Suprapubic skin (tissue), 4 donors: ENCODE data around the gene KCNA2. TPM values are rescaled to one million over a fixed set of nuclear protein-coding genes. Genes with fewer than 3 reads are reported as not detected.

Experiments used
- DNase-seq, 2 donors: peaks; one replicate each; pipeline ENCODE4 v3.0.0-alpha.2; 2019; ENCODE audit warnings: low spot score in 2 of 2
- H3K27ac ChIP-seq: fragments of 200-600 bp; sonication (generic); one replicate; pipeline ENCODE4 v1.5.1; 2019
- H3K27me3 ChIP-seq: fragments of 200-600 bp; sonication (generic); one replicate; pipeline ENCODE4 v1.5.1; 2019
- H3K36me3 ChIP-seq: fragments of 200-600 bp; sonication (generic); one replicate; pipeline ENCODE4 v1.5.1; 2019
- H3K4me1 ChIP-seq: fragments of 200-600 bp; sonication (generic); one replicate; pipeline ENCODE4 v1.5.1; 2019
- H3K4me3 ChIP-seq: fragments of 200-600 bp; sonication (generic); one replicate; pipeline ENCODE4 v1.5.1; 2019; ENCODE audit warnings: mild to moderate bottlenecking
- H3K9me3 ChIP-seq: fragments of 200-600 bp; sonication (generic); one replicate; pipeline ENCODE4 v1.5.1; 2019
- CTCF ChIP-seq, 2 donors: fragments of 200-600 bp in 1 of 2; fragments of 450-650 bp in 1 of 2; sonication (generic) in 1 of 2; IDR thresholded peaks; one replicate each; pipeline ENCODE4 v1.5.1; 2016 to 2019; ENCODE audit warnings: antibody characterized with exemption in 2 of 2, mild to moderate bottlenecking in 1 of 2, moderate library complexity in 1 of 2
- EP300 ChIP-seq: sonication (generic); formaldehyde crosslinking; IDR thresholded peaks from one replicate; pipeline ENCODE4 v1.6.1; 2017; ENCODE audit warnings: antibody characterized with exemption
- POLR2A ChIP-seq, 2 donors: fragments of 450-650 bp; IDR thresholded peaks; one replicate each; pipeline ENCODE4 v1.6.1; 2017; ENCODE audit warnings: antibody characterized with exemption in 2 of 2, mild to moderate bottlenecking in 2 of 2, moderate library complexity in 2 of 2
- POLR2AphosphoS5 ChIP-seq, 3 donors: sonication (generic); formaldehyde crosslinking; IDR thresholded peaks; one replicate each; pipeline ENCODE4 v1.6.1; 2017; ENCODE audit warnings: antibody characterized with exemption in 3 of 3
- WGBS: methylation state at CpG from one replicate; pipeline ENCODE4 v1.1.5; 2018; 5-methylcytosine and 5-hydroxymethylcytosine counted together
- total RNA-seq, 4 donors: library from RNA; depleted of rRNA; stranded (reverse); fragments of >200 nt; gene quantifications; one replicate each; pipeline ENCODE4 v1.1.0, GENCODE V29; 2016

The KCNA2 gene
- total RNA-seq, 4 donors from 2014 or later: 0.34 to 0.97 (median 0.54) TPM

GRCh38 chr1:110607536-110608230 lies 1.5 kb upstream of the KCNA2 start:
- no peak overlapping the region for H3K27ac ChIP-seq
- no peaks in the 10 kb centered on the region for H3K36me3 ChIP-seq
- peaks cover 91% of the 10 kb centered on the region for H3K27me3 ChIP-seq
- H3K9me3 ChIP-seq: no peaks in the 10 kb centered on the region
- WGBS: 2% methylated on average over 15 of the region's 28 CpGs
- TF ChIP-seq EP300 (no peak), CTCF (IDR thresholded peaks at IDR 0.05) (no peak), POLR2A (IDR thresholded peaks at IDR 0.05) (no peak), POLR2AphosphoS5 (IDR thresholded peaks at IDR 0.05) (no peak)
- peaks cover 27% of the 10 kb centered on the region for H3K4me1 ChIP-seq
- peak in 1 of 2 donors; percentile 61 for DNase-seq
- H3K4me3 ChIP-seq: peak overlapping the region; percentile 71

DNA sequence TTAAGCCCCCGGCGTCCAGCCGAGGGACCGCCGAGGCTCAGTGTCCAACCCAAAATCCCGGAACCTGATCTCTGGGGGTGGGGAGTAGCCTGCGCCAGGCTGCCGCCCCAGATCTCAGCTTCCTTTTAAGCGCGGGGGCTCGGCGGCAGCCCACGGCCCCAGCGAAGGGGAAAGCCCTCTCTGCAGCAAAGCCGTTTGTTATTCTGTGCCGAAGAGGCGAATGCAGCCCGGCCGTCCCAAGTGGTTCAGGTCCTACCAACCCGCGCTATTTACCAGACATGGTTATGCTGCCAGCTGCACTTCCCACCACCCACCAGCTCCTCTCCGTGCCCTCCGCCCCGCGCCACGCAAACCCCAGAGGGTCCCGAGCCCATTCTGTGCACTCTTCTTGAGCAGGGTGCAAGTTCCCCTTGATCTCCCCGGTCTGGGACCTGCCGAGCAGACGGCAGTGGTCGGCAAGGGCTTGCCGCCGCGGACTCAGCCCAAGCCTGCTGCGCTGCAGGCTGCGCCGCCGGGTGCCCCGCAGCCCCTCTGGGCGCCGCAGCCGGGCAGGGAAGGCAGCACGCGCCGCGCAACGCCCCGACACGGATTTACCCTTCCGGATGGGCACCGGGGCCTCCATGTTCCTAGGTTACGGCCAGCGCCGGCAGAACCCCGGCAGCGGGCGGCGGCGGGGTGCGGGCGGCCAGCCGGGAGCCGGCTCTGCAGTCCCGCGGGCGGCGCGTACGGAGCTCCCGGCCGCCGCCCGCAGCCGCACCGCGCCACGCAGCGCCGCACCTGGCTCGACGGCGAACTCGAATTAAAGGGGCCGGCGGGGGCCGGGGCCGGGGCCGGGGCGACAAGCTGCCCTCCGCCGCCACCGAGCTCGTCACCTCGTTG lies 738 bp upstream of the KCNA2 start:
- Histone ChIP-seq H3K4me1 (peaks cover 27% of the 10 kb centered on the region), H3K36me3 (no peaks in the 10 kb centered on the region), H3K9me3 (no peaks in the 10 kb centered on the region), H3K27ac (peak overlapping the region; percentile 34), H3K27me3 (peaks cover 85% of the 10 kb centered on the region), H3K4me3 (peak overlapping the region; percentile 71)
- peak in 1 of 2 donors; percentile 67 for DNase-seq
- WGBS: 2% methylated on average over 21 of the region's 94 CpGs
- no peak for TF ChIP-seq POLR2AphosphoS5 (IDR thresholded peaks at IDR 0.05)

DNA sequence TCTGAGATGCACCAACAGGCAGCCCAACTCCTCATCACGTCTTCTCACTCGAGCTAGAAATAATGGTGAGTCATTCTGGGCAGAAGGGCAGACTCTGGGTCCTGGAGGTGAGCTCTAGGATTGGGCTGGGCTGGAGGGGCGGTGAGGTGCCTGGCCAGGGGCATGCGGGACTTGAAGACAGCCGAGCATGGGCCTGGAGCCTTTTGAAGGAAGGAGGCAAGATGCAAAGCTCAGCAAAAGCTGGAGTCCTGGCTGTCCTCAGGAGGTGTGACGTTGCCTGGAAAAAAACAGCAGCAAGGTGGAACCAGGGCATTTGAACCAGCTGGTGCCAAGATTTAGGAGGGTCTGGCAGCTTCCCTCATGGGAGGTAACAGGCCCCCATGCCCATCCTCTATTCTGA lies 712 bp downstream of the KCNA2 start:
- Histone ChIP-seq H3K36me3 (no peaks in the 10 kb centered on the region), H3K4me3 (peak overlapping the region; percentile 71), H3K4me1 (peaks cover 27% of the 10 kb centered on the region), H3K27ac (no peak overlapping the region), H3K9me3 (no peaks in the 10 kb centered on the region), H3K27me3 (peaks cover 70% of the 10 kb centered on the region)
- TF ChIP-seq POLR2A (IDR thresholded peaks at IDR 0.05) (no peak), POLR2AphosphoS5 (IDR thresholded peaks at IDR 0.05) (no peak), CTCF (IDR thresholded peaks at IDR 0.05) (no peak), EP300 (no peak)
- peak in 1 of 2 donors; percentile 70 for DNase-seq
- WGBS: 74% methylated on average over 6 of the region's 6 CpGs

DNA sequence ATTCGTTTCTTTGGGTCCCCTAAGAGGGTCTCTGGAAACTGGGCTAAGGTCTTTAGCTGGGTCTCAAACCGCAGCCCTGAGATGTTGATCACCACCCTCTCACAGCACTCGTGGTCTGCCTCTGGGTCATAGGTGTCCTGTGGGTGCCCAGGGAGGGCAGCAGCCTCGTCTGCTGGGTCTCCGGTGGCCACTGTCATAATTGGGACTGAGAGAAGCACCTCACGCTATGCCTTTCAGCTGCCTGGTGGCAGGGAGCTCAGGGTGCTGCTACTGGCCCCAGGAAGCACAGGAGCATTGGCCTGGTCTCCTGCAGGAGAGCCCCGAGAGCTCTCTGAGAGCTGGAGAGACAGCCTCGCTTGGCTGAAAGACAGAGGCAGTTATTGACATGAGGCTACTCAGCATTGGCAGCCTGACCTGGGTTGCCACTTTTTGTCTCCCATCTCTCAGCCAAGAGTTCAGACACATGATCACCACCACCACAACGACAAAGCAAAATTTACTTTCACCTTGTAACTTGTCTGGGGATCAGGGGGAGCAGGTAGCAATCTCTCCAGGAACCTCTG lies 1.5 kb downstream of the KCNA2 start:
- H3K36me3 ChIP-seq: no peaks in the 10 kb centered on the region
- no peaks in the 10 kb centered on the region for H3K9me3 ChIP-seq
- 81% methylated on average over 4 of the region's 9 CpGs for WGBS
- peak in 1 of 2 donors; percentile 56 for DNase-seq
- no peak overlapping the region for H3K27ac ChIP-seq
- H3K4me3 ChIP-seq: no peak overlapping the region
- peaks cover 62% of the 10 kb centered on the region for H3K27me3 ChIP-seq
- TF ChIP-seq POLR2A (IDR thresholded peaks at IDR 0.05) (no peak), CTCF (IDR thresholded peaks at IDR 0.05) (no peak), POLR2AphosphoS5 (IDR thresholded peaks at IDR 0.05) (no peak), EP300 (no peak)
- peaks cover 27% of the 10 kb centered on the region for H3K4me1 ChIP-seq

DNA sequence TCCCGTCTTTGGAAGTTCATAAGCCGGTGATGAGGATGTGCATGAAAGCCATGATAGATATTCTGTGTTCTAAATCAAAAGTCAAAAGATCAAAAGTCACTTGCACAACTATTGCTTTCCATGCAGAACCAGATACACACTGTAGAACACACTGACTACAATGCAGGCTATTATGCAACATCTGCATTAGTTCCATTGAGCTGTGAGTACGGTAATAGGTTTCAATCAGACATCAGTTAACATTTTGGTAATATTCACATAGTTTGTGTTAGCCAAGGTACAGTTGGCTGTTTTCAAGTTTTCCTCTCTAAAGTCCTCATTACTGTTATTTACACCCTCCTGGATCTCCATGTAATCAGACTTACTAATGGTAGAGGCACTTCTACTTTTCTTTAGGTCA lies 3.1 kb downstream of the KCNA2 start:
- no peak overlapping the region for H3K27ac ChIP-seq
- H3K9me3 ChIP-seq: no peaks in the 10 kb centered on the region
- no peak for DNase-seq
- no peaks in the 10 kb centered on the region for H3K36me3 ChIP-seq
- WGBS: 94% methylated on average over 3 of the region's 3 CpGs
- H3K4me1 ChIP-seq: peaks cover 26% of the 10 kb centered on the region
- peaks cover 46% of the 10 kb centered on the region for H3K27me3 ChIP-seq
- no peak overlapping the region for H3K4me3 ChIP-seq
- TF ChIP-seq EP300 (no peak), POLR2A (IDR thresholded peaks at IDR 0.05) (no peak), POLR2AphosphoS5 (IDR thresholded peaks at IDR 0.05) (no peak), CTCF (IDR thresholded peaks at IDR 0.05) (no peak)
